Measurements from ENCODE around the gene OSGEP.

The OSGEP gene

DNA sequence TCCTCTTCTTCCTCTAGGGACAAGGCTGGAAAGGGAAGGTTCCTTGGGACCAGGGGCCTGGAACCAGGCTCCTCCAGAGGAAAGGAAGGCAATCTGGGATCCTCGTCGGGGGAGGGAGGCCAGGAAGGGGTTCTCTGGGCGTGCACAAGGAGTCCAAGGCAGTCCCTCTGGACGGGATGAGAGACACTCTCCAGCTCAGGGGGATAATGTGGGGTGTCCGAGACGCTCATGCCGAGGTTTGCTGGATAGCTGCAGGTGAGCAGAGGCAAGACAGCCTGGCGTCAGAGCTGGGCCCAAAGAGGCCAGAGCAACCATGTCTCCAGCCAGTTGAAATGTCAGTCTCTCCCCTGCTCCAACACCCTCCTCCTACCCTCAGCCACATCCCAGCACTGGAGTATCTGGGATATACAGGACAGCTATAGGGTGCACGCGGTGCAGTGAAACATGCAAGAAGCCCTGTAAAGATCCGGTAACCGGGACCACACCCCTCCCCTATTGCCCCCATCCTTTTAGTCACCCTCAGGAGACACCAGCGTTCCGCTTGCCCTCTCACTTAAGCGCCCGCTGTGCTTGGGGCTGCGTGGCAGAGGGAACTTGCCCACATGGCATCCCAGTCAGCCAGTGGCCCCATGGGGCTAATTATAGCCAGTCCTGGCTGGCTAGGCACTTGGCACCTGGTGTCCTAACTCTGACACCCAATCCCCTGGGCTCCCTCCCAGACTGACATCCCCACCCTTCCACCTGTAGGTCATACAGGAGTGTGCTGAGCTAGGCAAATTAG lies 18.8 kb downstream of the OSGEP start, which contains the start of gene KLHL33:
KLHL33 (minus strand) TSS at position 585 of the 781 bp plus-strand sequence; CDS start at position 230, 355 bp downstream.
- Histone ChIP-seq H3K9me2 (replicated peaks; ENCODE audit: control insufficient read depth, low read length) (no peaks in the 10 kb centered on the region), H3K4me1 (ENCODE audit: control insufficient read depth, low read length) (peaks cover 21% of the 10 kb centered on the region), H3K79me2 (ENCODE audit: control insufficient read depth, low read length) (no peaks in the 10 kb centered on the region), H4K20me1 (ENCODE audit: control insufficient read depth, insufficient read depth, low read depth, low read length) (no peaks in the 10 kb centered on the region), H3K27ac (ENCODE audit: low read depth, low read length) (no peak within 1 kb of the TSS), H3K27me3 (ENCODE audit: control insufficient read depth, low read length) (no peaks in the 10 kb centered on the region), H3K4me2 (ENCODE audit: low read length) (no peak within 1 kb of the TSS), H3F3A (ENCODE audit: control insufficient read depth, insufficient read depth) (no peaks in the 10 kb centered on the region), H3K36me3 (ENCODE audit: control insufficient read depth, low read length) (no peaks in the 10 kb centered on the region), H3K9me3 (ENCODE audit: control insufficient read depth, insufficient read depth, low read length) (no peaks in the 10 kb centered on the region), H3K4me3 (ENCODE audit: low read length) (no peak within 1 kb of the TSS)
- TF ChIP-seq EZH2phosphoT487 (IDR thresholded peaks at IDR 0.05; ENCODE audit: borderline replicate concordance, low read length) (no peak), CTCF (IDR thresholded peaks at IDR 0.05; ENCODE audit: low read depth, low read length, poor library complexity, severe bottlenecking) (no peak)

DNA sequence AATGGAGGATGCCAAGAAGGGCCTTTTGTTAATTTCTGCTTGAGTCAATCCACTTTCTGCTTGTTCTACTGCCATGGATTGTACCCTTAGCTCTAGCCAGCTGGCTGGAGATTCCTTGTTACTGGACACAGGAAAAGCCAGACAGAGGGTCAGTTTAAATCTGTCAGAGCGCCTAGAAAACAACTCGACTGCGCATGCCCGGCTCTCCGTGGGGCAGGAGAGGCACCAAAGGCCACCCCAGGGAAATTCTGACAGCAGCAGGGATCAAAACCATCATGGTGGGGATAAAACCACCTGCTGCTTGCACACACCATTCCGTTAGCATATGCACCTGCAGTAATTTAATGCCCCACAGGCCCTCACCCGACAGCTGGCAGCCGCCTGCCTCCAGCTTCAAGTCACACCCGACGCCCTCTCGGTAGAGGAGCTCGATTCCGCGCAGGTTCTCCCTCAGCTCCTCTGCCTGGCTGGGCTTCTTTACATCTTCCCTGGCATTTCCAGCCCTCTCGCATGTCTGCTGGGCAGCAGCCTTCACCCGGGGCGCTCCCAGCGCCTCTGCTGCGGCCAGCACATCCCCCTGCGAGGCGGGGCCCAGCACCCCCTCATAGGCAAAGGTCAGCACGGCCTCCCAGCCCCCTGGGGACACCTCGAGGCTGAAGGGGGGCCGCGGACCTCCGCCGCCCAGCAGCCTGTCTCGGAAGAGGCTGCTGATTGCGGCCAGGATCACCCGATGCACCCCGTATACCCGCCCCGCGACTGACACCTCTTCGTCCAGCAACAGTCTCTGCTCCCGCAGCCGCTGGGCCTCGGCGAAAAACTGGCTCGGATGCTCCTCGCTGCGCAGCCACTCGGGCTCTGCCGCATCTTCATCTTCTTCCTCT lies 19.7 kb downstream of the OSGEP start:
- H4K20me1 ChIP-seq (ENCODE audit: control insufficient read depth, insufficient read depth, low read depth, low read length), result no peaks in the 10 kb centered on the region
- H3K9me2 ChIP-seq (replicated peaks; ENCODE audit: control insufficient read depth, low read length), result no peaks in the 10 kb centered on the region
- H3K36me3 ChIP-seq (ENCODE audit: control insufficient read depth, low read length), result no peaks in the 10 kb centered on the region
- H3K4me1 ChIP-seq (ENCODE audit: control insufficient read depth, low read length), result peaks cover 18% of the 10 kb centered on the region
- H3K27ac ChIP-seq (ENCODE audit: low read depth, low read length), result no peak overlapping the region
- no peak overlapping the region for H3K4me3 ChIP-seq (ENCODE audit: low read length)
- no peaks in the 10 kb centered on the region for H3K79me2 ChIP-seq (ENCODE audit: control insufficient read depth, low read length)
- no peak overlapping the region for H3K4me2 ChIP-seq (ENCODE audit: low read length)
- no peaks in the 10 kb centered on the region for H3F3A ChIP-seq (ENCODE audit: control insufficient read depth, insufficient read depth)
- no peaks in the 10 kb centered on the region for H3K27me3 ChIP-seq (ENCODE audit: control insufficient read depth, low read length)
- no peak for TF ChIP-seq EZH2phosphoT487 (IDR thresholded peaks at IDR 0.05; ENCODE audit: borderline replicate concordance, low read length)
- TF ChIP-seq CTCF (IDR thresholded peaks at IDR 0.05; ENCODE audit: low read depth, low read length, poor library complexity, severe bottlenecking), result no peak
- no peaks in the 10 kb centered on the region for H3K9me3 ChIP-seq (ENCODE audit: control insufficient read depth, insufficient read depth, low read length)

DNA sequence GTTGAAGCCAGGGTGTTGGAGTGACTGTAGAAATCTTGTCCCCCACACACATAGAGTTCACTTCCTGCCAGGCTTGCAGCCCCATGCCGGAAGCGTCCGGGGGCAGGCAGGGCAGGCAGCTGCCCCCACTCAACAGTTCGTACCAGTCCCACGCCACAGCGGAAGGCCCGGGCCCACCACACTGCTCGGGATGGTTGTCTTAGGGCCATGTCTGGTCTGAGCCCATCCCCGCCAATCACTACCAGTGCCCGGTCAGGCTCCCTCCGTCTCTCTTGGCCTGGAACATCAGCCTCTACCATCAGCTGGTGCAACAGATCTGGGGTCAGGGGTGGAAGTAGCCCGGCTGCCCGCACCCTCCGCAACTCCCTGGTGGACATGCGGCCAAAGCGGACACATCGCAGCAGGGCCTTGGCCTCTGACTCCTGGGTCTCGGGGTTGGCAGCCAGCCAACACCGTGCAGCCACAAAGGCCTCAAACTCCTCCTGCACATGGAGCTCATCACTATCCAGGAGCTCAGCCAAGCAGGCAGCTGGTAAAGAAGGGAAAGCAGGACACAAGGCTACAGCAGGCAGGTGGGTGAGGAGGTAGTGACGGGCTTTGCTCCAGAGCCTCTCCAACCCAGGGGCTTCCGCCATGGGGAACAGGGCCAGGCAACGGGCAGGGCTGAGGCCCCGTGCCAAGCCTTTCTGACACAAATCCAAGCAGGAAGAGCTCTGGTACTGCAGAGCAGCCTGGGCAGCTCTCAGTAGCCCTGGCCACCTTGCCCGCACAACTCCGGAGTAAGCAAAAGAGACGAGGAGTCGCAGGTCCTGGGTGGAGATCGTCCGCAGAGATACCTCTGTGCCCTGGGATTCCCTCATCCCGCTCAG lies 24.6 kb downstream of the OSGEP start:
- Histone ChIP-seq H3K4me2 (ENCODE audit: low read length) (no peak overlapping the region), H3K9me2 (replicated peaks; ENCODE audit: control insufficient read depth, low read length) (no peaks in the 10 kb centered on the region)

More for the DNA sequence above, 24.6 kb downstream of the OSGEP start:
- peaks cover 8% of the 10 kb centered on the region; the same call in 1 of the 2 replicates for H3F3A ChIP-seq (ENCODE audit: control insufficient read depth, insufficient read depth)
- H3K9me3 ChIP-seq (ENCODE audit: control insufficient read depth, insufficient read depth, low read length), result no peaks in the 10 kb centered on the region
- peaks cover 39% of the 10 kb centered on the region for H3K4me1 ChIP-seq (ENCODE audit: control insufficient read depth, low read length)
- H4K20me1 ChIP-seq (ENCODE audit: control insufficient read depth, insufficient read depth, low read depth, low read length), result no peaks in the 10 kb centered on the region
- no peak for TF ChIP-seq CTCF (IDR thresholded peaks at IDR 0.05; ENCODE audit: low read depth, low read length, poor library complexity, severe bottlenecking)
- no peak for TF ChIP-seq EZH2phosphoT487 (IDR thresholded peaks at IDR 0.05; ENCODE audit: borderline replicate concordance, low read length)
- no peaks in the 10 kb centered on the region for H3K36me3 ChIP-seq (ENCODE audit: control insufficient read depth, low read length)
- no peaks in the 10 kb centered on the region for H3K27me3 ChIP-seq (ENCODE audit: control insufficient read depth, low read length)
- no peak overlapping the region for H3K27ac ChIP-seq (ENCODE audit: low read depth, low read length)
- no peaks in the 10 kb centered on the region for H3K79me2 ChIP-seq (ENCODE audit: control insufficient read depth, low read length)
- no peak overlapping the region for H3K4me3 ChIP-seq (ENCODE audit: low read length)

Measured in DOHH2 (cell line).